Stimulated activated CD8-positive, alpha-beta memory T cell treated with anti-CD3 and anti-CD28 coated beads, Interleukin-2, amount 100 ng/mL, for 1 hour (primary cell): ENCODE results near the gene UBE2V1.

Source experiments
- DNase-seq, 2 donors: peaks; one replicate each; pipeline ENCODE4 v3.0.0-alpha.2; 2020; ENCODE audit warnings: low read depth in 2 of 2

The UBE2V1 gene

GRCh38 chr20:50044353-50044960, 68.5 kb downstream of the UBE2V1 start:
- no peak for DNase-seq

DNA sequence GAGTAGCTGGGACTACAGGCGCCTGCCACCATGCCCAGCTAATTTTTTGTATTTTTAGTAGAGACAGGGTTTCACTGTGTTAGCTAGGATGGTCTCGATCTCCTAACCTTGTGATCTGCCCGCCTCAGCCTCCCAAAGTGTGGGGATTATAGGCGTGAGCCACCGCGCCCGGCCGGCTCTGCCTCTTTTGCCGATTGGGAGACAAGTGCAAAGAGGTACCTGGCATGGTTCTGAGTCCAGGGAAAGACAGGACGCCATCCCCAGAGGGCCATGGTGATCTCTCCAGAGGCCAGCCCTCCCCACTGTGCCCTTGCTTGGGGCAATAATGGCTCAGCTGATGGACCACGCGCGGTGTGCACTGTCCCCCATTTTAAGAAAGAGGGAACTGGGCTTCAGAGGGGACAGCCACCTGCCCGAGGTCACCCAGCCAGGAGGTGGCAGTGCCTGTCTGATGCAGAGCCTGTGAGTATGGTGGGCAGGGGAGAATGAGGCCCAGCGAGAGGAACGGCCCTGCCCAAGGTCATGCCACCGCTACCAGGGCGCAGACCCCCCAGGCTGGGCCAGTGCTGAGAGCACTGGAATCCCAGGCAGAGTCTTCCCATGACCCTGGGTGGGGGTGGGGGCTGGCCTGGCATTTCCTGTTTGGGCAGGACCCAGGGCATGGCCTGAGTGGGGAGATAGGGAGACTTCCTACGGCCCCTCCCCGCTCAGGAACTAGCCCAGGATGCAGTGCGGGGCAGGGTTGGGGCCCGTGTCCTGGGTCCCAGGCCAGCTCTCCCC, 69.2 kb downstream of the UBE2V1 start:
- DNase-seq, result no peak

DNA sequence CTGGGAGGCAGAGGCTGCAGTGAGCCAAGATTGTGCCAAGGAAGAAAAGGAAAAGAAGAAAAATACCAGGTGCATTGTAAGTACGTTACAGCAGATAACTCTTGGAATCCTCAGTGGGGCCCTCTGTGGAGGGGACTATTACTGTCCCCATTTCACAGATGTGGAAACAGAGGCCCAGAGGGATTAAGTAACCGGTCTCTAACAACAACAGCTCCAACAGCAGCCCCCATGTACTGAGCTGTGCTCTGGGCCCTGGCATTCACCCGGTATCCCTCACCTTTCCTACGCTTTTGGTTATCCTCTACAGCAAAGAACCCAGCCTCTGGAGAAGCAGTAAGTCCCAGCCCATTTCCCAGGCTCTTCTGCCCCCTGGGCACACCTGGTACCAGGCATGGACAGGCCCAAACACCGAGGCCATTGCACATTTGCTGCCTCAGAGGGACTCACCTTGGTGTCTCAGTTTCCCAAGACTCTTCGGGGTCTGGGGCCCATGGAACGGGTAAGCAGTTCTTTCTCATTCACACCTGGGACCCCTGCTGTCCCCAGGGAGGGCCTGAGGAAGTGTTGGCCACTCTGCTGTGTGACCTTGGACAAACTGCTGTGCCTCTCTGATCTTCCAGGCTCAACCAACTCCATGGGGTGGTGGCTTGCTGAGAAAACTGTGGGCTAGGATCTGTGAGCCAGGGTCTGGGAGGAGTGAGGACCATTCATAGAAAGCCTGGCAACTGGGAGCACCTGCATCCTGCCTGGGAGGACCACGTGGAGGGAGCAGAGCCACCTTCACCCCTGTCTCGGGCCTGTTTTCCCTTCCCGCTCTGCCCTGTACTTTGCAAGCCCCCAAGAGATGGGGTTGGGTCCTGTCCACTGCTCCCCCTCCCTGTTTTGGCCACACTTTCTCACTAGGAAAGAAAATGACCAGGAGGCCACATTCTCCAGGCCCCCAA, 70.3 kb downstream of the UBE2V1 start:
- DNase-seq, result no peak

GRCh38 chr20:50041246-50041873, 71.6 kb downstream of the UBE2V1 start:
- DNase-seq, result no peak

DNA sequence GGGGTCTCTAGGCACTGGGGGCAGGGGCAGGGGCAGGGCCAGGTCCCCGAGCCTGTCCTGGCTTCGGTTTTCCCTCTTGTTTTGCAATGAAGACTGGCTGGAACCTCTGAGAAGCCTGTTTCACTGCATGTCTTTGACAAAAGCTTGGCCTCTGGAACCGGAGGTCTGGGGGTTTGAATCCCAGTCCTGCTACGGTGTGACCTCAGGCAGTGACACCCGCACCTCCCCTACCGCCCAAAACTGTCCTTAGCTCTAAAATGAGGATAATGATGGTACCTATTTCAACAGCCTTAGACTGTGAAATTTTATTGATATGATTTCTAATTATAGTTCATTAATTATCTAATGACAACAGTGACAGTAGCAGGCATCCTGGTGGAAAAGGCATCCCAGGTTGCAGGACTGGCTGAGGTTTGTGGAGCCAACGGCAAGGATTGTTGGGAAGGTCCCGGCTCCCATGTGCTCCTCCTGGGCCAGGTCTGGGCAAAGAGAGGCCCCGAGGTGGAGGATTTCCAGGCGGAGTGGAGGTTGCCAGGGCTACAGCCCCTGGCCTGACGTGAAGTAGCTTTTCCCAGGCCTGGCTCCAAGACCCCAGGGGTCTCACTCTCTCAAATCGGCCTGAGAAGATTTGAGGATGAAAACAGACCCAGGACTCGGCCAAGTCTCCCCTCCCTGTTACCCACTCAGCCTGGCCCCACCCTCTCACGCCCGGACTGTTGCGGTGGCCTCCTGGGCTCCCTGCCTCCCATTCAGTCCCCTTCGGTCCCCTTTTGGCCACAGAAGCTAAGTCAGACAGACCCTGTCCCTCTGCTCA, 72.3 kb downstream of the UBE2V1 start:
- DNase-seq, result no peak

- no peak for DNase-seq
Measured at GRCh38 chr20:50039706-50040431, 73.1 kb downstream of the UBE2V1 start.

DNA sequence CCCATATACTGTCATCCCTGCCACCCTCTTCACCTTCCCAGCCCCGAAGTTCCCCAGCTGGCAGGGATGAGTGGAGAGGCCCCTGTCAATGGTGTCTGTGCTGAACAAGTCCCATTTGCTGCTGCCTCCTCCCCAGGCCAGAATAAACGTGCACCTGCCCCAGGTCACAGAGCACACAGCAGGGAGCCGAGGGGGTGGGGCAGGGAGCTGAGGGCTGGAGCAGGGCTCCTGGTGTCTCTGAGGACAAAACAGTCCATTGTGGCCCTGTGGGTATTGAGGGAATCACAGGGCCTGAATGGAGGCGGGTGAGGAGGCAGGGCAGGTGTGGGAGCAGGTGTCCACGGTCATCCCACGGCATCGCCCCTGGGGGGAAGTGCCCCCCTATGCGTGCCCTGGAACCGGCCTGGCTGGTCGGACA, 74.4 kb downstream of the UBE2V1 start:
- no peak for DNase-seq

DNA sequence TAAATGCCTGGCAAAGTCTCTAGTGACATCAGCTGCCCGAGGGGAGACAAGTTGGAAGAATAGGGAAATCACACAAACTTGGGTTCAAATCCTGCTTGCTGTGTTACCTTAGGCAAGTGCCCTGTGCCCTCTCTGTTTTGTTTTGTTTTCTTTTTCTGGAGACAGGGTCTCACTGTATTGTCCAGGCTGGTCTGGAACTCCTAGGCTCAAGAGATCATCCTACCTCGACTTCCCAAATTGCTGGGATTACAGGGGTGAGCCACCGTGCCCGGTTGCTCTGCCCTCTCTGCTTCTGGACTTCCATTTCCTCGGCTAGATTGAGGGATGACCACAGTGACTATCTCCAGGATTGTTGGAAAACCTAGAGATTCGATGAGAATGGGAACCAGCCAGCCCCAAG, 74.8 kb downstream of the UBE2V1 start:
- no peak for DNase-seq

DNA sequence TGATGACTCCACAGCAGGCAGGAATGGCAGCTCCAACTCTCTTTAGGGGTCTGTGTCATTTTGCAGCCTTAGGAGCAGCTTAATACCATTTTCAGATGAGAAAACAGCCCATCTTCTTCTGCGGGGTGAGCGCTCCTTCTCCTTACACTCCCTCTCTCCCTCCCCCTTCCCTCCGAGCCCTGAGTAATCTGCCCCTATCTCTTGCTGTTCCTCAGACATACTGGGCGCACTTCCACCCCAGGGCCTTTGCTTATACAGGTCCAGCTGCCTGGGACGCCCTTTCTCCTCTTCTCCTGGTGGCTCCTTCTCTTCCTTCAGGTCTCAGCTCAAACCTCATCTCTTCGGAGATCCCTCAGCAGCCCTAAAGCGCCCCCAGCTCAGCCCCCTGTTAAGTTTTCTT, 75.4 kb downstream of the UBE2V1 start:
- DNase-seq, result no peak

DNA sequence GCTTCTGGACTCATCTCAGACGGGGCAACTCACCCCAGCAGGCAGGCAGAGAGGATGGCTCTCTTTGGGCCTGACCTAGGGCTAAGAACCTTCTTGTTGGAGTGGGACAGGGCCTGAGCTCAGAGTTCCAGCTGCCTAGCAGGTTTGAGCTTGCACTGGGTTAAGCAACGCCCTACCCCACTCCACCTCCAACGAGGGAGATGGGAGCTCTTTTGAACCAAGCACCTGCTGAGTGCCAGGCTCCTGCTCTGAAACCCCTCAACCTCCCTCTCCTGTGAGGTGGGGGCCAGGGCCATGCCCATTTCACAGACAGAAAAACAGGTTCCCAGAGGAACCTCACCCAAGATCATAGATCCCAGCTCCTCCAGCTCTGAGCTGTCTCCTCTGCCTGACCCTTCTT, 75.8 kb downstream of the UBE2V1 start:
- DNase-seq, result no peak

DNA sequence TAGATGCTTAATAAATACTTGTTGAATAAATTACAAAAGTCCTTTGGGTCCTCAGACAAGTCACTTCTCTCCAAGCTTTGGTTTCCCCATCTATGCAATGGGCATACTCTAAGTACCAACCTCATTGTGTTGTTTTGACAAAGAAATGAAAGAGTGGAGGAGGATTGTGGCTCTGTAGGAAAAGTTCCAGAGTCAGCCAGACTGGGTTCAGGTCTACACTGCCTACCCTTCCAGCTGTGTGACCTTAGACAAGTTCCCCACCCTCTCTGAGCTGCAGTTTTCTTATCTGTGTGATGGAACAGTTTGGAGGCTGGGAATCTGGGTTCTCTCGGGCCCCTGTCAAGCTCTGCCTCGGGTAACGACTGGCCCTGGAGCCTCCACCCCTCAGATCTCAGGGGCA, 76.2 kb downstream of the UBE2V1 start:
- DNase-seq, result no peak

DNA sequence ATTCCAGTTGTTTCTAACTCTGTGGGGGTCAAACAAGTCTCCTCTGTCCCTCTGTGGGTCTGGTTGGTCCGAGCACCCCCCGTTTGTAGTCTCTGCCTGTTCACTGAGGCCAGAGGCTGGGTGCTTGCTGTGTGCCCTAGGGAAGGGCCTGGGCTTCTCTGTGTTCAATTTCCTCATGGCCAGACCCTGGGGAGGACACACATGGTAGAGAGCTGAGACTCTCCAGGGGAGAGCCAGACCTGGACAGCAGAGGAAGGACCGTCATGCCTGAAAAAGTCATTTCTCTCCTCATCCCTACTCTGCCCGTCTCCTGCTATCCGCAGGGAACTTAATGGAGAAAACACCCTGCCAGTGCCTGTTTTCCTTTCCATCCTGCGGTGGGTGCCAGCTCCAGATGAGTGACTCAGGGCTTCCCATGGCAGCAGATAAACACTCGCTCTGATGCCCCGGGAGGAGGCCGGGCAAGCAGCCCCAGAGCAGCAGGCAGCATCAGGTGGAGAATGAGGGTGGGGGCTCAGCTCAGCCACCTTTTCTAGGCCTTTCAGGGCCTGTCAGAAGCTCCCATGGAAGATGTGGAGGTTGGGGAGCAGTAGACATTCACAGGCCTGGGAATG, 78.3 kb downstream of the UBE2V1 start:
- DNase-seq, result no peak

GRCh38 chr20:50032955-50033666, 79.8 kb downstream of the UBE2V1 start:
- DNase-seq, result no peak
